Mucosa of stomach (tissue), 1 donor: ENCODE measurements around the gene GABARAPL1.

Experiments
- H3K27me3 ChIP-seq: one replicate; pipeline ENCODE4 v1.7.0; 2013; ENCODE audit warnings: mild to moderate bottlenecking, low read length; ENCODE audit not compliant: control insufficient read depth, insufficient read depth
- H3K36me3 ChIP-seq: one replicate; pipeline ENCODE4 v1.7.0; 2013; ENCODE audit warnings: low read length; ENCODE audit not compliant: control insufficient read depth, insufficient read depth
- H3K4me1 ChIP-seq: one replicate; pipeline ENCODE4 v1.7.0; 2013; ENCODE audit warnings: mild to moderate bottlenecking, low read length; ENCODE audit not compliant: control insufficient read depth, insufficient read depth
- H3K4me3 ChIP-seq: one replicate; pipeline ENCODE4 v1.7.0; 2013; ENCODE audit warnings: low read length
- H3K9ac ChIP-seq: one replicate; pipeline ENCODE4 v1.7.0; 2013; ENCODE audit warnings: mild to moderate bottlenecking, low read length, moderate library complexity
- H3K9me3 ChIP-seq: one replicate; pipeline ENCODE4 v1.7.0; 2013; ENCODE audit warnings: mild to moderate bottlenecking, low read length, moderate library complexity; ENCODE audit not compliant: control insufficient read depth
- donor health status: Pancreatic carcinoma.

Gene GABARAPL1

GRCh38 chr12:10212739-10213131, at the start of gene GABARAPL1:
TSS of gene GABARAPL1 (plus strand) at chr12:10212877. CDS start at chr12:10213130, 253 bp downstream.
- Histone ChIP-seq H3K27me3 (no peaks in the 10 kb centered on the region), H3K9me3 (no peaks in the 10 kb centered on the region), H3K9ac (peak within 1 kb of the TSS; percentile 98), H3K4me1 (peaks cover 12% of the 10 kb centered on the region), H3K4me3 (peak within 1 kb of the TSS; percentile 89), H3K36me3 (no peaks in the 10 kb centered on the region)

- no peaks in the 10 kb centered on the region for H3K9me3 ChIP-seq
- no peaks in the 10 kb centered on the region for H3K27me3 ChIP-seq
- H3K9ac ChIP-seq = no peak overlapping the region
- H3K4me1 ChIP-seq = no peaks in the 10 kb centered on the region
- no peak overlapping the region for H3K4me3 ChIP-seq
- no peaks in the 10 kb centered on the region for H3K36me3 ChIP-seq
These were observed 49.6 kb upstream of the GABARAPL1 start for GRCh38 chr12:10163084-10163483.

GRCh38 chr12:10165421-10165820, 47.3 kb upstream of the GABARAPL1 start:
- Histone ChIP-seq H3K4me3 (no peak overlapping the region), H3K4me1 (no peaks in the 10 kb centered on the region), H3K9ac (no peak overlapping the region), H3K27me3 (no peaks in the 10 kb centered on the region), H3K9me3 (no peaks in the 10 kb centered on the region), H3K36me3 (no peaks in the 10 kb centered on the region)

- Histone ChIP-seq H3K9me3 (no peaks in the 10 kb centered on the region), H3K4me3 (no peak overlapping the region), H3K36me3 (no peaks in the 10 kb centered on the region), H3K4me1 (no peaks in the 10 kb centered on the region), H3K9ac (no peak overlapping the region), H3K27me3 (no peaks in the 10 kb centered on the region)
These were observed 45.1 kb upstream of the GABARAPL1 start for GRCh38 chr12:10167599-10167998.

DNA sequence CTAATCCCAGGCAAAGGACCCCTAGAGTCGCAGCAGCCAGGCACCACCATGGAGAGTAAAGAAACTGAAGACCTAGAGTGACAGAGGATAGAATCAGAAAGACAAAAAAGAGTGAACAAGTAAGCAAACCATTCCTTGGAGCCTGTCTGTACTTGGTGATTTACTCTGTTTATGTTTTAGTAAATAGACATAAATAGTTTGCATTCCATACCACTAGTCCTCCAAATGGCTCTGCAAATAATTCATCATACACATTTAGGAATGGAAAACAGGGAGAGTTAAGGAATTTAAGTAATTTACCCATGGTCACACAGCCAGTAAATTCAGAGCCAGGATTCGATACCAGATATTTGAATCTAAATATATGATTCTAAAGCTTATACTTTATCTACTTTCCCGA, 43.6 kb upstream of the GABARAPL1 start:
- Histone ChIP-seq H3K36me3 (no peaks in the 10 kb centered on the region), H3K9me3 (no peaks in the 10 kb centered on the region), H3K4me1 (no peaks in the 10 kb centered on the region), H3K4me3 (no peak overlapping the region), H3K27me3 (no peaks in the 10 kb centered on the region), H3K9ac (no peak overlapping the region)

DNA sequence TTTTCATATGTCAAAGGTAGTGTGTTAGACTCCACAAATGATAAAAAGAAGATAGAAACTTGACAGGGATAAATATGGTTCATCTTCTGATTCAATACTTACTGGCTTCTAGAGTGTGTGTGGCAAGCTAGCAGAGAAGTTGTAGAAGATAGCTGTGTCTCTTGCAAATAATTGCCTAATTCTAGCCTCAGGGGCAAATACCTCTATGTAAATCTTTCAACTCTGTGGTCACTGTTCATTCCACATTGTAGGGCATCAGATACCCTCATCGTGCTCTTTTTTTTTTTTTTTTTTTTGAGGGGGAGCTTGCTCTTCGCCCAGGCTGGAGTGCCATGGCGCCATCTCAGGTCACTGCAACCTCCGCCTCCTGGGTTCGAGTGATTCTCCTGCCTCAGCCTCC, 42.5 kb upstream of the GABARAPL1 start:
- Histone ChIP-seq H3K4me1 (no peaks in the 10 kb centered on the region), H3K27me3 (no peaks in the 10 kb centered on the region), H3K9ac (no peak overlapping the region), H3K9me3 (no peaks in the 10 kb centered on the region), H3K36me3 (no peaks in the 10 kb centered on the region), H3K4me3 (no peak overlapping the region)

DNA sequence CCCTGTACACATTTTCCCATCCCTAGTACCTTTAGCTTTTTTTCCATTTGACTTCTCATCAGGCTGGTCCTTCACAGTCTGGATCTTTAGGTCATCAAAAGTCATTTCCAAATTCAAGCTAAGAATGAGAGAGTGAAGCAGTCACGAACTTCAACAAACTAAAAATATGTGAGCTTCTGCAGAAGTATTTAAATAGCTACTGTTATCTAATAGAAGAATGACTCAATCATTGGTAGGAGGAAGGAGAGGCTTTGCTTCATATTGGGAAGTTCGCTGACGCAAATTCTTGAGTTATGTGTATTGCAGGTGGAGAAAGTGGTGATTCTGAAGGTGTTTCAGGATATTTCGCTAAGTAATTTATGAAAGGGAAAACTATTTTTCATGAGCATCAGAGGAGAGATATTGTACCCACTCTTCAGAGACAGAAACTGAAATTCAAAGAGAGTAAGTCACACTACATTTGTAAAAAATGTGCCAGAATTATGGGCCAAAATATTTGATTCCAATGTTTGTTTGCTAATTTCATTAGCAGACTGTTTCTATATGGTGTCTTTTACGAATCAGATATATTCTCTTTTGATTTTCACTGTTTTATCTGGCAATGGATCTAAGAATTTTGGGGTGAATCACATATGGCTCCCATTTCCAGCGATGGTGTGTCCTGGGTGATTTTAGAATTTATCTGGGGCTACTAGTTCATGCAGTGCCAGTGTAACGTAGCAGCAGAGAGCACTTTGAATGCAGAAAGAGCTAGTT, 40.5 kb upstream of the GABARAPL1 start, which contains the start of gene OLR1:
TSS of gene OLR1 (minus strand) at position 160 of the 756 bp plus-strand sequence. CDS start at position 105, 55 bp downstream.
- H3K36me3 ChIP-seq = no peaks in the 10 kb centered on the region
- no peaks in the 10 kb centered on the region for H3K9me3 ChIP-seq
- no peak within 1 kb of the TSS for H3K9ac ChIP-seq
- no peaks in the 10 kb centered on the region for H3K4me1 ChIP-seq
- H3K27me3 ChIP-seq = no peaks in the 10 kb centered on the region
- no peak within 1 kb of the TSS for H3K4me3 ChIP-seq

DNA sequence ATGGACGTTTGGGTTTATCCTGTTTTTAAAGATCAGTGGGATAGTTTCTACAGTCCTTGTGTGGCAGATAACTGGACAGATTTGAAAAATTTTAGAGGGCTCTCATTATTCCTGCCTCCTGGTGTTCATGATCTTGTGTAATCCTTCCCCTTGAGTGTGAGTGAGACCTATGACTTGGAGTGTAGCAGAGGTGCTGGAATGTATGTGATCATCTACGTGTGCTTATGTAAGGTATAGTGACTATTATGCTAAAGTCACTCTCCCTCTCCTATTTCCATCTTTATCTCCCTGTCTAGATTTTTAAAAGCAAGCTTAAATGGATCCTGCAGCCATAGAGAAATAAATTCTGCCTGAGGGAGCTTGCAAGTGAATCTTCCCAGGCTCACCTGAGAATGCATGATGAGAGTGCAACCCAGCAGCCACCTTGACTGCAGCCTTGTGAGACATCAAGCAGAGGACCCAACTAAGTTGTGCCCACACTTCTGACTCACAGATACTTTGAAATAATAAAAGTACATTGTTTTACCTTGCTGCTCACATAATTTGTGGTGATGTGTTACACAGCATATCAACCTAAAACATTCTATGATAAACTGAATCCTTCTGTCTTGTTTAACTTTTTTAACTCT, 37.6 kb upstream of the GABARAPL1 start:
- Histone ChIP-seq H3K4me1 (no peaks in the 10 kb centered on the region), H3K4me3 (no peak overlapping the region), H3K9ac (no peak overlapping the region), H3K27me3 (no peaks in the 10 kb centered on the region), H3K36me3 (no peaks in the 10 kb centered on the region), H3K9me3 (no peaks in the 10 kb centered on the region)

GRCh38 chr12:10175846-10176636, 36.6 kb upstream of the GABARAPL1 start:
- Histone ChIP-seq H3K27me3 (no peaks in the 10 kb centered on the region), H3K4me3 (no peak overlapping the region), H3K36me3 (no peaks in the 10 kb centered on the region), H3K9me3 (no peaks in the 10 kb centered on the region), H3K4me1 (no peaks in the 10 kb centered on the region), H3K9ac (no peak overlapping the region)

- Histone ChIP-seq H3K4me3 (no peak within 1 kb of the TSS), H3K27me3 (no peaks in the 10 kb centered on the region), H3K4me1 (no peaks in the 10 kb centered on the region), H3K36me3 (no peaks in the 10 kb centered on the region), H3K9ac (no peak within 1 kb of the TSS), H3K9me3 (no peaks in the 10 kb centered on the region)
These were observed 33.9 kb upstream of the GABARAPL1 start, which contains the start of gene TMEM52B for GRCh38 chr12:10178821-10179220. TSS of gene TMEM52B (plus strand) at chr12:10179032. CDS start at chr12:10179575, 543 bp downstream.

- H3K36me3 ChIP-seq = no peaks in the 10 kb centered on the region
- no peaks in the 10 kb centered on the region for H3K27me3 ChIP-seq
- no peaks in the 10 kb centered on the region for H3K4me1 ChIP-seq
- H3K9ac ChIP-seq = no peak overlapping the region
- H3K4me3 ChIP-seq = no peak overlapping the region
- H3K9me3 ChIP-seq = no peaks in the 10 kb centered on the region
These were observed 32.9 kb upstream of the GABARAPL1 start for GRCh38 chr12:10179776-10180181.
